ENCODE measurements around the gene FLT1. TPM values are rescaled to one million over a fixed set of nuclear protein-coding genes. Genes with fewer than 3 reads are reported as not detected.
A peak's percentile ranks its signal among the peaks of the same experiment; 100 is the strongest.

FLT1 gene
- total RNA-seq, 1 donor from 2014 or later = 46.1 TPM

GRCh38 chr13:28442839-28443238 lies 52.1 kb downstream of the FLT1 start:
- ATAC-seq (peak; percentile 95), DNase-seq (peak; percentile 31)
- intact Hi-C loops (cut with micrococcal nuclease) = no loop called here

- DNase-seq (no peak), ATAC-seq (no peak)
- intact Hi-C loops (cut with micrococcal nuclease) = no loop called here
Measured at GRCh38 chr13:28441529-28441928, 53.4 kb downstream of the FLT1 start.

- DNase-seq = no peak
Measured at GRCh38 chr13:28440774-28441504, 54.0 kb downstream of the FLT1 start.

GRCh38 chr13:28438598-28439334 lies 56.2 kb downstream of the FLT1 start:
- intact Hi-C loops (cut with micrococcal nuclease) = no loop called here
- DNase-seq = no peak
- ATAC-seq = no peak

More at GRCh38 chr13:28440774-28441504, 54.0 kb downstream of the FLT1 start:
- ATAC-seq = no peak
- intact Hi-C loops (cut with micrococcal nuclease) = no loop called here

- no peak for DNase-seq
- no peak for ATAC-seq
- intact Hi-C loops (cut with micrococcal nuclease) = no loop called here
Measured at GRCh38 chr13:28438067-28438466, 56.9 kb downstream of the FLT1 start.

- intact Hi-C loops (cut with micrococcal nuclease) = no loop called here
- DNase-seq (no peak), ATAC-seq (no peak)
Measured at GRCh38 chr13:28435917-28436316, 59.0 kb downstream of the FLT1 start.

GRCh38 chr13:28434926-28435325 lies 60.0 kb downstream of the FLT1 start:
- intact Hi-C loops (cut with micrococcal nuclease) = no loop called here
- DNase-seq (no peak), ATAC-seq (no peak)

GRCh38 chr13:28432816-28433560 lies 61.9 kb downstream of the FLT1 start:
- intact Hi-C loops (cut with micrococcal nuclease) = no loop called here
- ATAC-seq = no peak
- DNase-seq = no peak

GRCh38 chr13:28429685-28430290 lies 65.1 kb downstream of the FLT1 start:
- ATAC-seq (no peak), DNase-seq (no peak)
- intact Hi-C loops (cut with micrococcal nuclease) = no loop called here

GRCh38 chr13:28429096-28429495 lies 65.8 kb downstream of the FLT1 start:
- ATAC-seq (no peak), DNase-seq (no peak)
- intact Hi-C loops (cut with micrococcal nuclease) = no loop called here

- intact Hi-C loops (cut with micrococcal nuclease) = no loop called here
- ATAC-seq (no peak), DNase-seq (no peak)
Measured at GRCh38 chr13:28426381-28426780, 68.5 kb downstream of the FLT1 start.

GRCh38 chr13:28425793-28426192 lies 69.1 kb downstream of the FLT1 start:
- ATAC-seq = no peak

GRCh38 chr13:28424541-28424940 lies 70.4 kb downstream of the FLT1 start:
- DNase-seq (no peak), ATAC-seq (no peak)
- intact Hi-C loops (cut with micrococcal nuclease) = no loop called here

More at GRCh38 chr13:28425793-28426192, 69.1 kb downstream of the FLT1 start:
- intact Hi-C loops (cut with micrococcal nuclease) = no loop called here
- DNase-seq = no peak

GRCh38 chr13:28423010-28423409 lies 71.9 kb downstream of the FLT1 start:
- ATAC-seq (peak; percentile 72), DNase-seq (peak; percentile 49)
- intact Hi-C loops (cut with micrococcal nuclease) = no loop called here

- intact Hi-C loops (cut with micrococcal nuclease) = no loop called here
- ATAC-seq = no peak
- DNase-seq = no peak
Measured at GRCh38 chr13:28421676-28422410, 73.1 kb downstream of the FLT1 start.

- intact Hi-C loops (cut with micrococcal nuclease) = no loop called here
- no peak for ATAC-seq
Measured at GRCh38 chr13:28420704-28421103, 74.2 kb downstream of the FLT1 start.

GRCh38 chr13:28415994-28416421 lies 78.9 kb downstream of the FLT1 start:
- DNase-seq (no peak), ATAC-seq (no peak)
- intact Hi-C loops (cut with micrococcal nuclease) = no loop called here

More at GRCh38 chr13:28420704-28421103, 74.2 kb downstream of the FLT1 start:
- DNase-seq = no peak

- intact Hi-C loops (cut with micrococcal nuclease) = no loop called here
- no peak for ATAC-seq
Measured at GRCh38 chr13:28413999-28414398, 80.9 kb downstream of the FLT1 start.

GRCh38 chr13:28412981-28413380 lies 81.9 kb downstream of the FLT1 start:
- ATAC-seq = peak; percentile 61
- intact Hi-C loops (cut with micrococcal nuclease) = no loop called here
- peak; percentile 44 for DNase-seq

More at GRCh38 chr13:28413999-28414398, 80.9 kb downstream of the FLT1 start:
- DNase-seq = no peak

Measured in left ventricle myocardium superior (tissue), 1 donor.